Nephron (organoid): ENCODE results near the gene C1QB.

Experiments used
- H3K27ac Mint-ChIP-seq, 3 experiments: 2 replicates each; pipeline ENCODE4 v1.8.0; 2020; ENCODE audit warnings: mixed read lengths in 3 of 3, mild to moderate bottlenecking in 2 of 3, moderate library complexity in 1 of 3
- H3K27me3 Mint-ChIP-seq: 2 replicates; pipeline ENCODE4 v1.8.0; 2021; ENCODE audit warnings: low read depth, mild to moderate bottlenecking, moderate library complexity, mixed read lengths
- H3K36me3 Mint-ChIP-seq: 2 replicates; pipeline ENCODE4 v1.8.0; 2020; ENCODE audit warnings: low read depth, mixed read lengths
- H3K4me1 Mint-ChIP-seq: 2 replicates; pipeline ENCODE4 v1.8.0; 2020; ENCODE audit warnings: mixed read lengths
- H3K4me3 Mint-ChIP-seq, 3 experiments: 2 replicates each; pipeline ENCODE4 v1.8.0; 2020; ENCODE audit warnings: mild to moderate bottlenecking in 3 of 3, mixed read lengths in 3 of 3, moderate library complexity in 2 of 3
- H3K9me3 Mint-ChIP-seq: 2 replicates; pipeline ENCODE4 v1.8.0; 2020; ENCODE audit warnings: mixed read lengths
- TF ChIP-seq, protein P1 (sequence below), 3 experiments: fragments of 200-600 bp; sonication (generic); IDR thresholded peaks; one replicate each; pipeline ENCODE4 v1.5.0; 2021; ENCODE audit warnings: antibody characterized with exemption in 3 of 3; ENCODE audit not compliant: unreplicated experiment in 3 of 3

C1QB gene

DNA sequence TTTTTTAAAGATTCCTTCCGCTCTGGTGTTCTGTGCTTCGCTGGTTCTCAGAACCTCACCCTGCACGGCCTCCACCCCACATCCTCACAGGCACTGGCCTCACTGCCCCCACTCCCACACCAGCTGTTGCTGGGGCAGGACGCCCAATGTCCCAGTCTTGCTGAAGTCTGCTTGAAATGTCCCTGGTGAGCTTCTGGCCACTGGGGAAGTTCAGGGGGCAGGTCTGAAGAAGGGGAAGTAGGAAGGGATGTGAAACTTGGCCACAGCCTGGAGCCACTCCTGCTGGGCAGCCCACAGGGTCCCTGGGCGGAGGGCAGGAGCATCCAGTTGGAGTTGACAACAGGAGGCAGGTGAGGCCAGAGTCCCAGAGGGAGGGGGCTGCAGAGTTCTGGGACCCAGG is 16.7 kb upstream of the C1QB start, which contains the start of gene C1QA:
C1QA (plus strand) TSS at position 276 of the 400 bp plus-strand sequence. CDS start 989 bp downstream, outside the sequence.
- peaks cover 10% of the 10 kb centered on the region for H3K4me1 Mint-ChIP-seq
- H3K27me3 Mint-ChIP-seq: peaks cover 36% of the 10 kb centered on the region
- no peak within 1 kb of the TSS for H3K4me3 Mint-ChIP-seq
- no peak within 1 kb of the TSS for H3K27ac Mint-ChIP-seq
- no peaks in the 10 kb centered on the region for H3K36me3 Mint-ChIP-seq
- TF ChIP-seq, protein P1, sequence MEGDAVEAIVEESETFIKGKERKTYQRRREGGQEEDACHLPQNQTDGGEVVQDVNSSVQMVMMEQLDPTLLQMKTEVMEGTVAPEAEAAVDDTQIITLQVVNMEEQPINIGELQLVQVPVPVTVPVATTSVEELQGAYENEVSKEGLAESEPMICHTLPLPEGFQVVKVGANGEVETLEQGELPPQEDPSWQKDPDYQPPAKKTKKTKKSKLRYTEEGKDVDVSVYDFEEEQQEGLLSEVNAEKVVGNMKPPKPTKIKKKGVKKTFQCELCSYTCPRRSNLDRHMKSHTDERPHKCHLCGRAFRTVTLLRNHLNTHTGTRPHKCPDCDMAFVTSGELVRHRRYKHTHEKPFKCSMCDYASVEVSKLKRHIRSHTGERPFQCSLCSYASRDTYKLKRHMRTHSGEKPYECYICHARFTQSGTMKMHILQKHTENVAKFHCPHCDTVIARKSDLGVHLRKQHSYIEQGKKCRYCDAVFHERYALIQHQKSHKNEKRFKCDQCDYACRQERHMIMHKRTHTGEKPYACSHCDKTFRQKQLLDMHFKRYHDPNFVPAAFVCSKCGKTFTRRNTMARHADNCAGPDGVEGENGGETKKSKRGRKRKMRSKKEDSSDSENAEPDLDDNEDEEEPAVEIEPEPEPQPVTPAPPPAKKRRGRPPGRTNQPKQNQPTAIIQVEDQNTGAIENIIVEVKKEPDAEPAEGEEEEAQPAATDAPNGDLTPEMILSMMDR (IDR thresholded peaks at IDR 0.05; ENCODE audit: unreplicated experiment in 3 of 3): no peak
- no peaks in the 10 kb centered on the region for H3K9me3 Mint-ChIP-seq

DNA sequence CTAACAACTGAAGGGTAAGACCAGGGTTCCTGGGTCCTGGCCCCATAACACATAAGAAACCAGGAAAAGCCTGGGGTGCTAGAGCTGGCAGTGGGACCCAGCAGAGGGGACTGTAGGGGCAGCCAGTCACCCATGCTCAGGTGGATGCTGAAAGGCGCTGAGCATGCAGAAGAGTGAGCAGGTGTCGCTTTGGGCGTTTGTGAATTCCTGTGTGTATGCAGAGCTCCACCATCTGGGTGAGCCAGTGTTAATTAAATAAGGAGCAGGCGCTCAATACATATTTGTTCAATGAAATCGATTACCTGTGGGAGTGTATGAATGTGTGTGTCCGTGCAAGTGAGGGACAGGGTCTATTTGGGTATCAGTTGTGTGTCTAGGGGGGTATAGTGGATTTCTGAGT is 16.1 kb upstream of the C1QB start:
- Mint-ChIP-seq H3K27ac (no peak overlapping the region), H3K27me3 (peaks cover 31% of the 10 kb centered on the region), H3K9me3 (no peaks in the 10 kb centered on the region), H3K4me3 (no peak overlapping the region), H3K36me3 (no peaks in the 10 kb centered on the region), H3K4me1 (peaks cover 10% of the 10 kb centered on the region)
- TF ChIP-seq, protein P1 (IDR thresholded peaks at IDR 0.05; ENCODE audit: unreplicated experiment in 3 of 3): no peak

DNA sequence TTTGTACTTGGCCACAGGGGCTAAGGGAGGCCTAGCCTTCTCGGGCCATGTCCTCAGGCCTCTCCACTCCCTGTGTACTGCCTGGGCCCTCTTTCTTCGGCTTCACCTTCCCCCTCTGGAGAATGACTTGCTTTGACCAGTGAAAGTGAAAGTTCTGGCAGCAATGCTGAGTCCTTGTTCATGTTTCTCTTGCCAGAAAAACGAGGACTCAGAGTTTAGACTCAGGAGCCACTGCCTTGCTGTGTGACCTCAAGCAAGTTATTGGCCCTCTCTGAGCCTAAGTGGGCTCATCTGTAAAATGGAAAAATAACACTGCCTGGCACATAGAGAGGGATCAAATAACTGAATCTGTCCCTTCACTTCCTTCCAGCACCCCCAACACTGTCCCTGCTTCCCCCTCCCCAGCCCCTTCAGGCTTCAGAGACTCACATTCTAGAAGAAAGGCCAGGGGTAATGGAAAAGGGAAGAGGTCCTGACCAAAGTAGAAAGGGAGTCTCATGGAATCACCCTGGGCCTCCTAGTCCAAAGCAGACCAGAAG is 15.1 kb upstream of the C1QB start:
- Mint-ChIP-seq H3K36me3 (no peaks in the 10 kb centered on the region), H3K27ac (no peak overlapping the region), H3K4me3 (no peak overlapping the region), H3K9me3 (no peaks in the 10 kb centered on the region), H3K27me3 (peaks cover 27% of the 10 kb centered on the region), H3K4me1 (peaks cover 10% of the 10 kb centered on the region)
- TF ChIP-seq, protein P1 (IDR thresholded peaks at IDR 0.05; ENCODE audit: unreplicated experiment in 3 of 3): no peak

DNA sequence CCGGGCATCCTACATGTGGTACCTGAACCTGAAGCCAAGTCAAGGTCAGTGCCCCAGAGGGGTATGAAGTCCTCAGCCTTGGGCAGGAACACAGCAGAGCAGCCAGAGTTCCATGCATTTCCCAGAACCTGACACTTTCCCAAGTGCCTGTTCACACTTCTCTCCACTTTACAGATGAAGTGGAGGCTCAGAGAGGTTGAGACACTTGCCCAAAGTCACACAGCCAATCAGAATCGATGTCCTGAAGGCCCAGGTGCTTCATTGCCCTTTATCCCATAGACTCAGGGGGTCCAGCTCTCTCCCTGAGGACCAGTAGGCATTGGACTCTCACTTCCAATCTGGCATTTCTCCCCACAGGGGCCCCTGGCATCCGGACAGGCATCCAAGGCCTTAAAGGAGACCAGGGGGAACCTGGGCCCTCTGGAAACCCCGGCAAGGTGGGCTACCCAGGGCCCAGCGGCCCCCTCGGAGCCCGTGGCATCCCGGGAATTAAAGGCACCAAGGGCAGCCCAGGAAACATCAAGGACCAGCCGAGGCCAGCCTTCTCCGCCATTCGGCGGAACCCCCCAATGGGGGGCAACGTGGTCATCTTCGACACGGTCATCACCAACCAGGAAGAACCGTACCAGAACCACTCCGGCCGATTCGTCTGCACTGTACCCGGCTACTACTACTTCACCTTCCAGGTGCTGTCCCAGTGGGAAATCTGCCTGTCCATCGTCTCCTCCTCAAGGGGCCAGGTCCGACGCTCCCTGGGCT is 14.4 kb upstream of the C1QB start:
- TF ChIP-seq, protein P1 (IDR thresholded peaks at IDR 0.05; ENCODE audit: unreplicated experiment in 3 of 3): no peak
- peak overlapping the region in 1 of 3 experiments; percentile 37 for H3K27ac Mint-ChIP-seq
- H3K36me3 Mint-ChIP-seq: no peaks in the 10 kb centered on the region
- H3K4me3 Mint-ChIP-seq: no peak overlapping the region
- H3K4me1 Mint-ChIP-seq: peaks cover 10% of the 10 kb centered on the region
- peaks cover 30% of the 10 kb centered on the region for H3K27me3 Mint-ChIP-seq
- no peaks in the 10 kb centered on the region for H3K9me3 Mint-ChIP-seq

DNA sequence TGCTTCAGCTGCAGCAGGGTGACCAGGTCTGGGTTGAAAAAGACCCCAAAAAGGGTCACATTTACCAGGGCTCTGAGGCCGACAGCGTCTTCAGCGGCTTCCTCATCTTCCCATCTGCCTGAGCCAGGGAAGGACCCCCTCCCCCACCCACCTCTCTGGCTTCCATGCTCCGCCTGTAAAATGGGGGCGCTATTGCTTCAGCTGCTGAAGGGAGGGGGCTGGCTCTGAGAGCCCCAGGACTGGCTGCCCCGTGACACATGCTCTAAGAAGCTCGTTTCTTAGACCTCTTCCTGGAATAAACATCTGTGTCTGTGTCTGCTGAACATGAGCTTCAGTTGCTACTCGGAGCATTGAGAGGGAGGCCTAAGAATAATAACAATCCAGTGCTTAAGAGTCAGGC is 13.8 kb upstream of the C1QB start:
- Mint-ChIP-seq H3K36me3 (no peaks in the 10 kb centered on the region), H3K4me3 (no peak overlapping the region), H3K27ac (peak overlapping the region in 1 of 3 experiments; percentile 37), H3K9me3 (no peaks in the 10 kb centered on the region), H3K27me3 (peaks cover 25% of the 10 kb centered on the region), H3K4me1 (peaks cover 10% of the 10 kb centered on the region)
- TF ChIP-seq, protein P1 (IDR thresholded peaks at IDR 0.05; ENCODE audit: unreplicated experiment in 3 of 3): no peak

DNA sequence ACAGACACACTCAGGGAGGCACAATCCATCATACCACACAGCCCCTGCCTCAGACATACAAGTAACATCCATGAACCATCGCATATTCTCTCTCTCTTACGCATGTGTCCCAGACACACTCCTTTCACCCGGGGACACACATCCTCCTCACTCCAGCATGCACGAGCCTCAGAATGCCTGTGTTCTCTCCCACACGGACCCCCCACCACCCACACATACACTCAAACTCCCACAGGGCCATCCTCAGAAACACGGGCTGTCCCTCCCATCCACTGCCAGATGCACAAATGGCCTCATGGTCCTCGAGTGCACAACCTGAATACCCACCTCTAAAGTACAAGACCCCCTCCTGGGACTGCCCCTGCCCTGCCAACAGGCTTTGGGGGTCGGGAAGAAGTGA is 11.8 kb upstream of the C1QB start:
- no peak overlapping the region for H3K4me3 Mint-ChIP-seq
- H3K36me3 Mint-ChIP-seq: no peaks in the 10 kb centered on the region
- TF ChIP-seq, protein P1 (IDR thresholded peaks at IDR 0.05; ENCODE audit: unreplicated experiment in 3 of 3): no peak
- H3K27me3 Mint-ChIP-seq: peaks cover 24% of the 10 kb centered on the region
- peaks cover 8% of the 10 kb centered on the region for H3K4me1 Mint-ChIP-seq
- no peaks in the 10 kb centered on the region for H3K9me3 Mint-ChIP-seq
- no peak overlapping the region for H3K27ac Mint-ChIP-seq
